Natural killer cell (primary cell): ENCODE results near the gene AEN. TPM values are rescaled to one million over a fixed set of nuclear protein-coding genes. Genes with fewer than 3 reads are reported as not detected.

Experiments
- ATAC-seq, 3 donors: fragments of 150-1000 bp in 2 of 3; fragments of 200-7000 bp in 1 of 3; cut with Tn5 transposase; 1 replicate in 1 of 3; 2 replicates in 2 of 3; pipeline ENCODE4 v1.10.0; 2021; ENCODE audit warnings: mild to moderate bottlenecking in 2 of 3, moderate library complexity in 2 of 3
- DNase-seq, 2 donors: peaks; one replicate each; pipeline versions ENCODE4 v3.0.0 to v3.0.0-alpha.2; 2013 to 2021; ENCODE audit warnings: mixed read lengths in 1 of 2
- H3K27ac ChIP-seq: one replicate; pipeline ENCODE4 v1.5.1; 2013; ENCODE audit warnings: mild to moderate bottlenecking, low read length
- H3K27me3 ChIP-seq: one replicate; pipeline ENCODE4 v1.6.1; 2013; ENCODE audit warnings: low read length; ENCODE audit not compliant: control insufficient read depth, insufficient read depth
- H3K36me3 ChIP-seq: one replicate; pipeline ENCODE4 v1.6.1; 2013; ENCODE audit warnings: low read length; ENCODE audit not compliant: control insufficient read depth, insufficient read depth
- H3K4me1 ChIP-seq: one replicate; pipeline ENCODE4 v1.6.1; 2013; ENCODE audit warnings: low read length; ENCODE audit not compliant: control insufficient read depth, insufficient read depth
- H3K4me3 ChIP-seq: one replicate; pipeline ENCODE4 v1.5.1; 2013; ENCODE audit warnings: low read length
- H3K9me3 ChIP-seq: one replicate; pipeline ENCODE4 v1.6.1; 2013; ENCODE audit warnings: low read length; ENCODE audit not compliant: control insufficient read depth, insufficient read depth
- H3K27ac Mint-ChIP-seq, 2 donors: one replicate each; pipeline ENCODE4 v1.8.0; 2022; ENCODE audit warnings: mild to moderate bottlenecking in 2 of 2, mixed read lengths in 2 of 2, moderate library complexity in 1 of 2
- H3K27me3 Mint-ChIP-seq, 2 donors: one replicate each; pipeline ENCODE4 v1.8.0; 2022; ENCODE audit warnings: low read depth in 2 of 2, mixed read lengths in 2 of 2
- H3K36me3 Mint-ChIP-seq: one replicate; pipeline ENCODE4 v1.8.0; 2022; ENCODE audit warnings: mixed read lengths
- H3K4me1 Mint-ChIP-seq, 2 donors: one replicate each; pipeline ENCODE4 v1.8.0; 2022; ENCODE audit warnings: mixed read lengths in 2 of 2
- H3K4me3 Mint-ChIP-seq: one replicate; pipeline ENCODE4 v1.8.0; 2022; ENCODE audit warnings: mild to moderate bottlenecking, moderate library complexity, mixed read lengths
- H3K9me3 Mint-ChIP-seq, 2 donors: one replicate each; pipeline ENCODE4 v1.8.0; 2022; ENCODE audit warnings: mixed read lengths in 2 of 2
- CTCF ChIP-seq: fragments of 200-600 bp; IDR thresholded peaks from one replicate; pipeline ENCODE4 v1.8.0; 2022; ENCODE audit warnings: antibody characterized with exemption
- WGBS: methylation state at CpG from one replicate; pipeline ENCODE4 v1.1.7; 2013; ENCODE audit warnings: missing lambda C conversion rate; ENCODE audit not compliant: insufficient coverage; 5-methylcytosine and 5-hydroxymethylcytosine counted together
- intact Hi-C: fragments of 100-400 bp; cut with micrococcal nuclease; formaldehyde crosslinking; loops from one replicate; pipeline ENCODE4 v1.14.2; 2022
- total RNA-seq, 4 donors: library from RNA; stranded (reverse); fragments of 120-200 nt in 1 of 4; gene quantifications; one replicate each; pipeline versions ENCODE4 v1.2.3 to v1.2.4, GENCODE V29; 2013 to 2022

Gene AEN
- total RNA-seq, 3 donors from 2014 or later (not counting 1 experiment from before 2014, with no cell fraction given) = 19.9 to 26.9 (median 20.9) TPM

- H3K27ac Mint-ChIP-seq = no peak overlapping the region
- no peak overlapping the region for H3K4me3 ChIP-seq
- DNase-seq = no peak
- peaks cover 2% of the 10 kb centered on the region for H3K4me1 ChIP-seq
- no peaks in the 10 kb centered on the region for H3K36me3 Mint-ChIP-seq
- H3K9me3 Mint-ChIP-seq = no peaks in the 10 kb centered on the region
- 86% methylated on average over 10 of the region's 11 CpGs for WGBS
- H3K27ac ChIP-seq = no peak overlapping the region
- H3K4me1 Mint-ChIP-seq = no peaks in the 10 kb centered on the region
- no peaks in the 10 kb centered on the region for H3K27me3 ChIP-seq
- intact Hi-C loops = no loop called here
- H3K9me3 ChIP-seq = no peaks in the 10 kb centered on the region
- H3K36me3 ChIP-seq = no peaks in the 10 kb centered on the region
- no peak for TF ChIP-seq CTCF
- H3K4me3 Mint-ChIP-seq = no peak overlapping the region
- H3K27me3 Mint-ChIP-seq = peaks cover 39 to 81% of the 10 kb centered on the region in 2 donors
- no peak for ATAC-seq
Observed at GRCh38 chr15:88615303-88616107, 5.6 kb upstream of the AEN start.

GRCh38 chr15:88616240-88616639 lies 4.9 kb upstream of the AEN start:
- intact Hi-C loops = no loop called here
- DNase-seq = no peak
- H3K36me3 ChIP-seq = no peaks in the 10 kb centered on the region
- H3K27me3 ChIP-seq = no peaks in the 10 kb centered on the region
- H3K4me1 ChIP-seq = peaks cover 7% of the 10 kb centered on the region
- Mint-ChIP-seq H3K4me3 (no peak overlapping the region), H3K9me3 (no peaks in the 10 kb centered on the region), H3K4me1 (peaks cover 5% of the 10 kb centered on the region in 2 donors), H3K27ac (no peak overlapping the region), H3K27me3 (peaks cover 32 to 73% of the 10 kb centered on the region in 2 donors), H3K36me3 (no peaks in the 10 kb centered on the region)
- H3K4me3 ChIP-seq = no peak overlapping the region
- TF ChIP-seq CTCF = no peak
- no peaks in the 10 kb centered on the region for H3K9me3 ChIP-seq
- WGBS = 88% methylated on average over 4 of the region's 4 CpGs
- H3K27ac ChIP-seq = no peak overlapping the region
- no peak for ATAC-seq

GRCh38 chr15:88617031-88617722 lies 4.0 kb upstream of the AEN start:
- no peaks in the 10 kb centered on the region for H3K9me3 Mint-ChIP-seq
- H3K36me3 ChIP-seq = no peaks in the 10 kb centered on the region
- TF ChIP-seq CTCF = no peak
- H3K27me3 Mint-ChIP-seq = peaks cover 28 to 64% of the 10 kb centered on the region in 2 donors
- H3K27ac ChIP-seq = no peak overlapping the region
- H3K4me3 Mint-ChIP-seq = no peak overlapping the region
- 91% methylated on average over 9 of the region's 10 CpGs for WGBS
- ATAC-seq (no peak), DNase-seq (no peak)
- H3K4me1 ChIP-seq = peaks cover 15% of the 10 kb centered on the region
- H3K9me3 ChIP-seq = no peaks in the 10 kb centered on the region
- H3K4me3 ChIP-seq = no peak overlapping the region
- intact Hi-C loops = no loop called here
- H3K36me3 Mint-ChIP-seq = no peaks in the 10 kb centered on the region
- H3K27ac Mint-ChIP-seq = no peak overlapping the region
- peaks cover 14 to 15% of the 10 kb centered on the region in 2 donors for H3K4me1 Mint-ChIP-seq
- H3K27me3 ChIP-seq = no peaks in the 10 kb centered on the region
